Measurements from ENCODE around the gene RPGRIP1.
"Not testable (repeated sequence)": the region's sequence is repeated elsewhere in the genome, so short reads cannot be mapped to it uniquely, and the experiment has no call there.

Gene RPGRIP1

GRCh38 chr14:21275261-21275858 is 4.5 kb upstream of the RPGRIP1 start:
- Histone ChIP-seq H3K9ac (ENCODE audit: low read depth, low read length, poor library complexity, severe bottlenecking) (no peak overlapping the region), H2AFZ (ENCODE audit: low read length) (peak overlapping the region; percentile 32; the same call in 1 of the 2 replicates)

GRCh38 chr14:21278632-21279031 is 1.3 kb upstream of the RPGRIP1 start:
- Histone ChIP-seq H3K79me2 (ENCODE audit: insufficient read depth, low read length) (no peaks in the 10 kb centered on the region), H3K9ac (ENCODE audit: low read depth, low read length, poor library complexity, severe bottlenecking) (no peak overlapping the region), H2AFZ (ENCODE audit: low read length) (no peak overlapping the region), H4K20me1 (ENCODE audit: insufficient read depth, low read length, poor library complexity, severe bottlenecking) (no peaks in the 10 kb centered on the region), H3F3A (ENCODE audit: low read depth) (no peaks in the 10 kb centered on the region), H3K4me2 (ENCODE audit: low read depth, low read length, poor library complexity, severe bottlenecking) (no peak overlapping the region), H3K9me3 (ENCODE audit: insufficient read depth, low read depth, low read length) (no peaks in the 10 kb centered on the region), H3K36me3 (ENCODE audit: insufficient read depth, low read length) (no peaks in the 10 kb centered on the region), H3K27me3 (ENCODE audit: insufficient read depth, low read length, poor library complexity, severe bottlenecking) (no peaks in the 10 kb centered on the region), H3K4me3 (ENCODE audit: low read length, poor library complexity, severe bottlenecking) (no peak overlapping the region), H3K4me1 (ENCODE audit: insufficient read depth, low read length, poor library complexity, severe bottlenecking) (no peaks in the 10 kb centered on the region), H3K9me2 (replicated peaks; ENCODE audit: low read depth, low read length) (no peaks in the 10 kb centered on the region)
- no peak for TF ChIP-seq EZH2phosphoT487 (IDR thresholded peaks at IDR 0.05; ENCODE audit: borderline replicate concordance)
- no peak for TF ChIP-seq CTCF (conservative IDR thresholded peaks at IDR 0.05; ENCODE audit: low read length)

More at GRCh38 chr14:21275261-21275858, 4.5 kb upstream of the RPGRIP1 start:
- H3K9me3 ChIP-seq (ENCODE audit: insufficient read depth, low read depth, low read length): no peaks in the 10 kb centered on the region
- no peaks in the 10 kb centered on the region for H4K20me1 ChIP-seq (ENCODE audit: insufficient read depth, low read length, poor library complexity, severe bottlenecking)
- no peaks in the 10 kb centered on the region for H3K9me2 ChIP-seq (replicated peaks; ENCODE audit: low read depth, low read length)
- H3K4me1 ChIP-seq (ENCODE audit: insufficient read depth, low read length, poor library complexity, severe bottlenecking): no peaks in the 10 kb centered on the region
- H3K27me3 ChIP-seq (ENCODE audit: insufficient read depth, low read length, poor library complexity, severe bottlenecking): no peaks in the 10 kb centered on the region
- TF ChIP-seq EZH2phosphoT487 (IDR thresholded peaks at IDR 0.05; ENCODE audit: borderline replicate concordance) (no peak), CTCF (conservative IDR thresholded peaks at IDR 0.05; ENCODE audit: low read length) (no peak)
- H3K4me3 ChIP-seq (ENCODE audit: low read length, poor library complexity, severe bottlenecking): no peak overlapping the region
- H3K4me2 ChIP-seq (ENCODE audit: low read depth, low read length, poor library complexity, severe bottlenecking): no peak overlapping the region
- H3K36me3 ChIP-seq (ENCODE audit: insufficient read depth, low read length): no peaks in the 10 kb centered on the region
- no peaks in the 10 kb centered on the region for H3K79me2 ChIP-seq (ENCODE audit: insufficient read depth, low read length)
- H3F3A ChIP-seq (ENCODE audit: low read depth): no peaks in the 10 kb centered on the region

- H3K36me3 ChIP-seq (ENCODE audit: insufficient read depth, low read length); H3K4me3 ChIP-seq (ENCODE audit: low read length, poor library complexity, severe bottlenecking); H4K20me1 ChIP-seq (ENCODE audit: insufficient read depth, low read length, poor library complexity, severe bottlenecking); H3K27me3 ChIP-seq (ENCODE audit: insufficient read depth, low read length, poor library complexity, severe bottlenecking); H3K4me1 ChIP-seq (ENCODE audit: insufficient read depth, low read length, poor library complexity, severe bottlenecking); H3F3A ChIP-seq (ENCODE audit: low read depth); H3K79me2 ChIP-seq (ENCODE audit: insufficient read depth, low read length); H3K9me3 ChIP-seq (ENCODE audit: insufficient read depth, low read depth, low read length); H3K4me2 ChIP-seq (ENCODE audit: low read depth, low read length, poor library complexity, severe bottlenecking); H3K9me2 ChIP-seq (replicated peaks; ENCODE audit: low read depth, low read length); H2AFZ ChIP-seq (ENCODE audit: low read length); H3K9ac ChIP-seq (ENCODE audit: low read depth, low read length, poor library complexity, severe bottlenecking): not testable (repeated sequence)
These were observed 2.0 kb downstream of the RPGRIP1 start for GRCh38 chr14:21281917-21282316.

- H3K4me3 ChIP-seq (ENCODE audit: low read length, poor library complexity, severe bottlenecking); H3K9ac ChIP-seq (ENCODE audit: low read depth, low read length, poor library complexity, severe bottlenecking); H3K36me3 ChIP-seq (ENCODE audit: insufficient read depth, low read length); H3K9me3 ChIP-seq (ENCODE audit: insufficient read depth, low read depth, low read length); H3K79me2 ChIP-seq (ENCODE audit: insufficient read depth, low read length); H3K4me1 ChIP-seq (ENCODE audit: insufficient read depth, low read length, poor library complexity, severe bottlenecking); H3K4me2 ChIP-seq (ENCODE audit: low read depth, low read length, poor library complexity, severe bottlenecking); H4K20me1 ChIP-seq (ENCODE audit: insufficient read depth, low read length, poor library complexity, severe bottlenecking); H3F3A ChIP-seq (ENCODE audit: low read depth); H3K27me3 ChIP-seq (ENCODE audit: insufficient read depth, low read length, poor library complexity, severe bottlenecking); H3K9me2 ChIP-seq (replicated peaks; ENCODE audit: low read depth, low read length); H2AFZ ChIP-seq (ENCODE audit: low read length): not testable (repeated sequence)
These were observed 6.6 kb downstream of the RPGRIP1 start for GRCh38 chr14:21286516-21286915.

All from Loucy (cell line).